Activated CD8-positive, alpha-beta memory T cell treated with anti-CD3 and anti-CD28 coated beads for 4 hours (primary cell): Measurements from ENCODE around the gene SYT8.

ENCODE experiments used
- DNase-seq, 2 donors: peaks; one replicate each; pipeline ENCODE4 v3.0.0-alpha.2; 2020; ENCODE audit warnings: low read depth in 2 of 2

The SYT8 gene

GRCh38 chr11:1832211-1832919, 2.4 kb upstream of the SYT8 start:
- peak in 1 of 2 donors; percentile 23 for DNase-seq

- no peak for DNase-seq
Observed at GRCh38 chr11:1832920-1833295, 1.9 kb upstream of the SYT8 start.

GRCh38 chr11:1834062-1834610, 654 bp upstream of the SYT8 start:
- DNase-seq = no peak

GRCh38 chr11:1835671-1836010, 851 bp downstream of the SYT8 start:
- DNase-seq = no peak

GRCh38 chr11:1836011-1836945, 1.5 kb downstream of the SYT8 start:
- DNase-seq = no peak

- DNase-seq = peak; percentile 61 to 73
Observed at GRCh38 chr11:1837171-1838076, 2.6 kb downstream of the SYT8 start.

- DNase-seq = no peak
Observed at GRCh38 chr11:1838077-1838425, 3.3 kb downstream of the SYT8 start.

GRCh38 chr11:1838426-1839144, 3.8 kb downstream of the SYT8 start, which contains the start of gene TNNI2:
TNNI2 (plus strand) TSS chr11:1838981; CDS start chr11:1839697, 716 bp downstream.
- DNase-seq = no peak

- DNase-seq = no peak
Observed at GRCh38 chr11:1839204-1839923, 4.6 kb downstream of the SYT8 start.

- no peak for DNase-seq
Observed at GRCh38 chr11:1839924-1840779, 5.4 kb downstream of the SYT8 start.

GRCh38 chr11:1840780-1841480, 6.1 kb downstream of the SYT8 start:
- no peak for DNase-seq

GRCh38 chr11:1841511-1842148, 6.8 kb downstream of the SYT8 start:
- no peak for DNase-seq

- DNase-seq = no peak
Observed at GRCh38 chr11:1842149-1843097, 7.6 kb downstream of the SYT8 start.

- no peak for DNase-seq
Observed at GRCh38 chr11:1843098-1843473, 8.3 kb downstream of the SYT8 start.

GRCh38 chr11:1843796-1844195, 9.0 kb downstream of the SYT8 start:
- no peak for DNase-seq

- peak in 1 of 2 donors; percentile 16 for DNase-seq
Observed at GRCh38 chr11:1844221-1845094, 9.7 kb downstream of the SYT8 start.
